Naive thymus-derived CD8-positive, alpha-beta T cell (primary cell): Measurements from ENCODE around the gene OXGR1. TPM values are rescaled to one million over a fixed set of nuclear protein-coding genes. Genes with fewer than 3 reads are reported as not detected.

Experiments
- ATAC-seq, 2 donors: fragments of 150-1000 bp; cut with Tn5 transposase in 1 of 2; sonication (Bioruptor Pico), chemical (Tn5 transposase) in 1 of 2; 1 replicate in 1 of 2; 2 replicates in 1 of 2; pipeline ENCODE4 v1.10.0; 2021; ENCODE audit warnings: mild to moderate bottlenecking in 2 of 2, moderate library complexity in 2 of 2
- POLR2A ChIA-PET: fragments of 350-600 bp; sonication (Branson Sonifier 250); formaldehyde crosslinking; loops from one replicate; lab custom pipeline; 2021; ENCODE audit warnings: antibody characterized with exemption; lab: Charles Lee
- DNase-seq, 10 donors: peaks; one replicate each; pipeline versions ENCODE4 v3.0.0 to v3.0.0-alpha.2; 2020 to 2022
- H3K27ac Mint-ChIP-seq, 10 donors: one replicate each; pipeline ENCODE4 v1.8.0; 2020 to 2022; ENCODE audit warnings: mild to moderate bottlenecking in 10 of 10, mixed read lengths in 10 of 10, moderate library complexity in 4 of 10, inconsistent platforms in 1 of 10
- H3K27me3 Mint-ChIP-seq, 5 donors: one replicate each; pipeline ENCODE4 v1.8.0; 2021 to 2022; ENCODE audit warnings: mixed read lengths in 5 of 5
- H3K36me3 Mint-ChIP-seq, 3 donors: one replicate each; pipeline ENCODE4 v1.8.0; 2020 to 2022; ENCODE audit warnings: mixed read lengths in 3 of 3, mild to moderate bottlenecking in 2 of 3, inconsistent platforms in 1 of 3
- H3K4me1 Mint-ChIP-seq, 4 donors: one replicate each; pipeline ENCODE4 v1.8.0; 2021 to 2022; ENCODE audit warnings: mixed read lengths in 4 of 4
- H3K4me3 Mint-ChIP-seq, 10 donors: one replicate each; pipeline ENCODE4 v1.8.0; 2020 to 2022; ENCODE audit warnings: mild to moderate bottlenecking in 10 of 10, mixed read lengths in 10 of 10, moderate library complexity in 6 of 10, inconsistent platforms in 1 of 10
- H3K9me3 Mint-ChIP-seq, 9 donors: one replicate each; pipeline ENCODE4 v1.8.0; 2020 to 2022; ENCODE audit warnings: mixed read lengths in 9 of 9, mild to moderate bottlenecking in 3 of 9, inconsistent platforms in 1 of 9, moderate library complexity in 1 of 9
- polyA plus RNA-seq, 3 donors: library from polyadenylated mRNA; unstranded; fragments of 300-500 nt; fragmentation: Illumina TruSeq; gene quantifications; one replicate each; pipeline ENCODE4 v1.2.3, GENCODE V29; 2021
- total RNA-seq, 8 experiments: library from RNA in 2 of 8; stranded (reverse) in 2 of 8; gene quantifications; one replicate each; pipeline ENCODE4 v1.2.3 and lab custom pipeline; 2021 to 2026

The OXGR1 gene
- total and polyA plus RNA-seq, 5 experiments from 2014 or later, result not detected

DNA sequence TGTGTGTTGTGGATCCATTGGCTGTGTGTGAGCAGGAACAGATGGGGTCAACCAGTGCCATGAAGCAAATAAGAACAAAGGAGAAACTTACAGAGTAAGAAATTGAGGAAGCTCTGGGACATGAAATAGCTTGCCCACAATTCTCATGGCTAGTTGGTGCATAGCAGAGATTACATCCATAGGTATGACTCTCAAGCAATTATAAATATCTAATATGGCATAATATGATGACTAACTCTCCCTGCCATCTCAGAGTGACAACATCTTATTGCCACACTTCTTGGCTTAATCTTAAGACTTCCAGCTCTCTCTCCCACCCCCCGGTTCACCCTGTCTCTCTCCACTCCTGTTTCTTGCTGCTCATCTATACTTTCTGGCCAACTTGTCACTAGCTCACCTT is 53.3 kb downstream of the OXGR1 start:
- POLR2A ChIA-PET, result no interaction called here
- ATAC-seq (no peak), DNase-seq (no peak)
- Mint-ChIP-seq H3K27me3 (peaks cover 0 to 3% (median 0%) of the 10 kb centered on the region in 5 donors), H3K36me3 (no peaks in the 10 kb centered on the region), H3K4me3 (no peak overlapping the region), H3K27ac (no peak overlapping the region), H3K4me1 (no peaks in the 10 kb centered on the region), H3K9me3 (peaks cover 0 to 2% (median 0%) of the 10 kb centered on the region in 9 donors)

DNA sequence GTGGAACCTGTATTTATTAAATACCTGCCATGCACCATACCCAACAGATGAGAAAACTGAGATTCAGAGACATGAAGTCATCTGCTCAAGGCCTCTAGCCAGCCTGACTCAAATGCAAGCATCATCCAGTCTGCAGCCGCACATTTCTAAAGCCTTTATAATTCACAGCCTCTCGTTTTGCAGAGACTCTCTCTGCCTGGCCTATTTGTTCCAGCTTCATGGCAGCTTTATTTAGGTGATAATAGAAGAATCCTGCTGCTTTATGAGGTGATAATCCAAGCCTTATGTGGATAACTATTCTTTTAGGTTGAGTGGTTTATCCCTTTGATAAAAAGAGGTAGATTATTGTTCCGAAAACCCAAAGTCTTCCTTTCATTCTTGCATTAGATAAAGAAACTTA is 58.4 kb downstream of the OXGR1 start:
- H3K36me3 Mint-ChIP-seq, result no peaks in the 10 kb centered on the region
- H3K4me3 Mint-ChIP-seq, result no peak overlapping the region

More for the DNA sequence above, 58.4 kb downstream of the OXGR1 start:
- no peak for DNase-seq
- Mint-ChIP-seq H3K27me3 (no peaks in the 10 kb centered on the region), H3K9me3 (no peaks in the 10 kb centered on the region), H3K4me1 (no peaks in the 10 kb centered on the region), H3K27ac (no peak overlapping the region)
- no peak for ATAC-seq
- POLR2A ChIA-PET, result no interaction called here

Other genes starting within 250 kb of the OXGR1 start
- gene MBNL2, start 227.9 kb upstream of the OXGR1 start, total RNA-seq, result 10 to 100 TPM; 31.8 to 35.4 TPM
- 10 to 100 TPM; 12.2 to 14.5 (median 14.5) TPM for gene MBNL2, start 227.9 kb upstream of the OXGR1 start, polyA plus RNA-seq